ENCODE results near the gene ITPKB.
"Not testable (repeated sequence)": the region's sequence is repeated elsewhere in the genome, so short reads cannot be mapped to it uniquely, and the experiment has no call there.

ITPKB gene

GRCh38 chr1:226602186-226603021 is 136.7 kb downstream of the ITPKB start:
- peak; percentile 85 for DNase-seq (ENCODE audit: low spot score)

- DNase-seq (ENCODE audit: low spot score), result no peak
These were observed 137.6 kb downstream of the ITPKB start for GRCh38 chr1:226601456-226601855.

- DNase-seq (ENCODE audit: low spot score), result no peak
These were observed 138.8 kb downstream of the ITPKB start for GRCh38 chr1:226600254-226600653.

DNA sequence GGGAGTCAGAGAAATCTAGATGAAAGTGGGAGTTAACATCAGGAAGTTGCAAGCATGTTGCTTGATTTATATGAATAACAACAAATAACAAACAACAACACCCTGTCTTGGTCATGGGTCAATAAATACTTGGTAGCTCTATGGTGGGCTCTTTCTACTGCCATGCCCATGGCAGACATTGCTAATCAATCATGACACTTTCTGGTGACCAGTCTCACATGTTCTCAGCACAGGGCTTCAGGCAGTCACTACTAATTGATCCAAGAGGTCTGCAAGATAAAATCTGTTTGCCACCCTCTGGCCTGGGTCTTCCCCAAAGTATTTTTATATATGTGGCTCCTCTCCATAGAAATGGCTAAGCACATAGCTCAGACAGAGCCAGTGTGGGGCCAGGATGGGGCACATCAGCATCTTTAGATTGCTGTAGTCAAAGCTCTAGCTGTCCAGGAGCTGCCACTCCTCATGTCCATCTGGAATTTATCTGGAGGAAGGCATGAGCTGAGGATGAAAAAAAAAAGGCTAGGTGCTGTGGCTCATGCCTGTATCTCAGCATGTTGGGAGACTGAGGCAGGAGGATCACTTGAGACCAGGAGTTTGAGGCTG is 139.3 kb downstream of the ITPKB start:
- DNase-seq (ENCODE audit: low spot score), result no peak

GRCh38 chr1:226598955-226599354 is 140.1 kb downstream of the ITPKB start:
- not testable (repeated sequence) for DNase-seq (ENCODE audit: low spot score)

GRCh38 chr1:226598455-226598849 is 140.6 kb downstream of the ITPKB start:
- no peak for DNase-seq (ENCODE audit: low spot score)

DNA sequence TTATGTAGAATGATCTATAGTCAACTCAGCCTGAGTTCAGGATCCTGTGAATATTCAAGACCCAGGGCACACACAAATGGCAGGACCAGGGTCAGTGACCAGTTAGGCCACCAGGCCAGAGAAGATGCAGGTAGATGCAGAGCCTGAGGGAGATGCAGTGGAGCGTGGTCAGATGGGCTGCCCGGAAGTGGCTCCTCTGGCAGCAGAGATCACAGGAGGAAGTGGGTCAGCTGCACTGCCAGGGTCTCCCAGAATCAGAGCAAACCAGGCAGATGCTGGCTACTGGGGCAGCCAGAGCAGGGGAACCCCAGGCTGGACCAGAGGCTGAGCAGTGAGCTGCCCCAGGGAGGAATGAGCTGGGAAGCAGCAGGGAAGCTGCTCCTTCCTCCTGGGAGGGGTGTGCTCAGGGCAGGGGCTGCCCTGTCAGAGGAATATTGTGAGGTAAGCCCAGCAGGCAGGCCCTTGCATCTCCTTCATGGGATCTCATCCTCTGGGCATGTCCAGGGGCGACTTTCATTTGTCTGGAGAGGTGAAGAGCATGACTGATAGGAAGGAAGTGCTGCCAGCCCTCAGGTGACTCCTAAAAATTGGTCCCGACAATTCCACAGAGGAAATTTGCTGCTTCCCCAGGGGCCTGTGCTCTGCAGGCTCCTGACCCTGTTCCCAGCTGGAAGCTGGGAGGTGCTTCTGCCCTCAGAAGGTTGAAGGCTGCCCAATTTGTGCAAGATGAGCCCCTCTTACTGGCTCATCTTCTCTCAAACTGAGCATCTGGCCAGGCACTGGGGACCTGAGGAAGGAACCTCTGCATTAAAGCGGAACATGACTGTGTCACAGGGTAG is 141.2 kb downstream of the ITPKB start:
- DNase-seq (ENCODE audit: low spot score), result no peak

DNA sequence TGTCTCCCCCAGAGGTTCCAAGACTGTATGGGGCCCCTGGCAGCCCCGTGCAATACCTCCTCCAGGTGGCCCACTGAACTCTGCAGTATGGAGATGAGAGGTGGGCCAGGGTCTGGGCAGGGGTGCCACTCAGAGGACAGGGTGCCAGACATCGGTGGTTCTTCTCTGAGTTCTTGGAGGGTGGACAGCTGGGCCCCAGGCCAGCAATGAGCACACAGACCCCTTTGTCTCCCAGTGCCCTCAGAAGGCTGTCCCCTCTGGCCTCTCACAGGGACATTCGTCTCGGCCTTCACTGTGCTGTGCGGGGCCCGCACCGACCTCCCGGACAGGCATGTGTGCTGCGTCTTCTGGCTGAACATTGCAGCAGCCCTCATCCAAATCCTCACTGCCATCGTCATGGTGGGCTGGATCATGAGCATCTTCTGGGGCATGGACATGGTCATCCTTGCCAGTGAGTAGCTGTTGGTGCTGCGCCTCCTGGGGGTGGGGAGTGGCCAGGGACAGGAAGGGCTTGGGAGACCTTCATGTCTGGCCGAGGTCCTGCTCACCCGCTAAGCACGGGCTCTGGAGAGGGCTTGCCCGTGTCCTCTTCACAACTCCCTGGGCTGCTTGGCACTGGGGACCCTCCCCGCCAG is 142.4 kb downstream of the ITPKB start:
- no peak for DNase-seq (ENCODE audit: low spot score)

DNA sequence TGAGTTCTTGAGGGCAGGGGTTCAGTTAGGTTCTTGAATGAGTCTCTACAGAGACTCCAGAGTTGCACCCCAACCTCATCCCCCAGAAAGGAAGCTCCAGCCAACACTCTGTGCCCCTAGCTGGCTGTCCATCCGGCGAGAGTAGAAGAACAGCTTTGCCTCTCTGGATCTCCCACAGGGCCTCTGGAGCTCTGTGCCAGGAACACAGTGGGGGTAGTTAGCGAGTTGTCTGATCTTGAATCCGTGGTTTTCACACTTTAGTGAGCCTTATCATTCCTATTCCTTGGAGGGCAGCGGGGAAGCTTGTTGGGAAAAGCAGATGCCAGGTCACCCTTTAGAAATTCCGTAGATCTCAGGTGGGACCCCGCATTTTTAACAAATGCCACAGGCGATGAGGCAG is 145.5 kb downstream of the ITPKB start:
- DNase-seq (ENCODE audit: low spot score), result no peak

GRCh38 chr1:226590614-226591013 is 148.5 kb downstream of the ITPKB start:
- no peak for DNase-seq (ENCODE audit: low spot score)

GRCh38 chr1:226589008-226589733 is 149.9 kb downstream of the ITPKB start:
- no peak for DNase-seq (ENCODE audit: low spot score)

- DNase-seq (ENCODE audit: low spot score), result no peak
These were observed 150.6 kb downstream of the ITPKB start for GRCh38 chr1:226588484-226588883.

- no peak for DNase-seq (ENCODE audit: low spot score)
These were observed 152.2 kb downstream of the ITPKB start for GRCh38 chr1:226586650-226587422.

DNA sequence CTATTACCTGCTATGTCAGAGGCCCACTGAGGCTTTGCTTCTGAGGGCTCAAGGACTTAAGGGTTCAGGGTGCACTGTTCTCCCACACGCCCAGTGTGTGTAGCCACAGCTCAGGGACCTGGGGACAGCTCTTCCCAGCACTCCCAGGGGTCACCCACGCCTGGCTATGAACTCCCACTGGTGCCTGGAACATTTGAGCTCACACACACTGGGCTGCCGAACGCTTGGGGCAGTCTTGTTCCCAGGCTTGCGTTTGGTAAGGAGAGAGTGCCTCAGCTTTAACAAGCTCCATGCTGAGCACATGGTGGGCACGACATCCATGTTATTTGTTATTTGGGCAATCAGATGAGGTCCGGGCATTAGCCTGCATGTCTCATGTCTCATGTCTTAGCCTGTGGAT is 153.0 kb downstream of the ITPKB start:
- no peak for DNase-seq (ENCODE audit: low spot score)

- DNase-seq (ENCODE audit: low spot score), result no peak
These were observed 154.9 kb downstream of the ITPKB start for GRCh38 chr1:226584164-226584563.

GRCh38 chr1:226582966-226583365 is 156.1 kb downstream of the ITPKB start:
- DNase-seq (ENCODE audit: low spot score), result no peak
